Motor neuron (in vitro differentiated cells): Measurements from ENCODE around the gene FOXG1. TPM values are rescaled to one million over a fixed set of nuclear protein-coding genes. Genes with fewer than 3 reads are reported as not detected.
A peak's percentile ranks its signal among the peaks of the same experiment; 100 is the strongest.

Experiments
- ATAC-seq, 8 experiments: fragments of 200-7000 bp; cut with Tn5 transposase; replicated peaks in 6 of 8; 2 replicates each; pipeline ENCODE4 v1.8.0; 2021; ENCODE audit warnings: mild to moderate bottlenecking in 8 of 8, moderate library complexity in 8 of 8
- H3K27ac ChIP-seq, 2 donors: fragments of 250-450 bp; sonication (Bioruptor Pico); 2 replicates each; pipeline ENCODE4 v1.9.0; 2021; ENCODE audit warnings: antibody characterized with exemption in 2 of 2, mild to moderate bottlenecking in 2 of 2, moderate library complexity in 1 of 2
- H3K4me1 ChIP-seq, 2 donors: fragments of 250-450 bp; sonication (Bioruptor Pico); replicated peaks in 1 of 2; 2 replicates each; pipeline ENCODE4 v1.6.1; 2021; ENCODE audit warnings: antibody characterized with exemption in 2 of 2, mild to moderate bottlenecking in 2 of 2, moderate library complexity in 1 of 2
- H3K4me3 ChIP-seq, 5 donors: fragments of 250-450 bp; sonication (Bioruptor Pico); 2 replicates each; pipeline ENCODE4 v1.9.0; 2021; ENCODE audit warnings: antibody characterized with exemption in 5 of 5, mild to moderate bottlenecking in 5 of 5, moderate library complexity in 4 of 5
- WGBS, 10 experiments: fragments of 450-650 bp; shearing (Covaris generic); methylation state at CpG; one replicate each; pipeline ENCODE4 v1.0.0; 2022; 5-methylcytosine and 5-hydroxymethylcytosine counted together
- in situ Hi-C, 9 experiments: fragments of 400-800 bp; cut with MboI; loops; one replicate each; pipeline ENCODE4 v1.15.0; 2021; ENCODE audit warnings: low sequenced_read_pairs in 9 of 9, low pct_unique_long_range_greater_than_20kb in 2 of 9; ENCODE audit not compliant: unreplicated experiment in 9 of 9
- total RNA-seq, 8 experiments: library from RNA; unstranded; fragments of 300-600 nt; gene quantifications; 2 replicates each; pipeline versions ENCODE4 v1.2.3 to v1.2.4, GENCODE V29; 2022

The FOXG1 gene
- total RNA-seq, 8 experiments from 2014 or later: 0.08 to 0.62 (median 0.12) TPM; not detected in 2

- 0 to 25% (median 9%) methylated on average over 2 to 16 of the region's 16 CpGs for WGBS, 10 experiments
- Histone ChIP-seq H3K27ac (no peak overlapping the region), H3K4me3 (peak overlapping the region in 4 of 5 donors; percentile 31 to 40 (median 36)), H3K4me1 (peaks cover 5% of the 10 kb centered on the region in 2 donors)
- in situ Hi-C loops: loop anchor here in 3 of 9 experiments (10.0 to 25.0 kb wide), 4 partner anchors 178 to 753 kb away; no protein-coding TSS in a partner anchor
- ATAC-seq: no peak
These were observed 17.8 kb downstream of the FOXG1 start for GRCh38 chr14:28784096-28785048.

DNA sequence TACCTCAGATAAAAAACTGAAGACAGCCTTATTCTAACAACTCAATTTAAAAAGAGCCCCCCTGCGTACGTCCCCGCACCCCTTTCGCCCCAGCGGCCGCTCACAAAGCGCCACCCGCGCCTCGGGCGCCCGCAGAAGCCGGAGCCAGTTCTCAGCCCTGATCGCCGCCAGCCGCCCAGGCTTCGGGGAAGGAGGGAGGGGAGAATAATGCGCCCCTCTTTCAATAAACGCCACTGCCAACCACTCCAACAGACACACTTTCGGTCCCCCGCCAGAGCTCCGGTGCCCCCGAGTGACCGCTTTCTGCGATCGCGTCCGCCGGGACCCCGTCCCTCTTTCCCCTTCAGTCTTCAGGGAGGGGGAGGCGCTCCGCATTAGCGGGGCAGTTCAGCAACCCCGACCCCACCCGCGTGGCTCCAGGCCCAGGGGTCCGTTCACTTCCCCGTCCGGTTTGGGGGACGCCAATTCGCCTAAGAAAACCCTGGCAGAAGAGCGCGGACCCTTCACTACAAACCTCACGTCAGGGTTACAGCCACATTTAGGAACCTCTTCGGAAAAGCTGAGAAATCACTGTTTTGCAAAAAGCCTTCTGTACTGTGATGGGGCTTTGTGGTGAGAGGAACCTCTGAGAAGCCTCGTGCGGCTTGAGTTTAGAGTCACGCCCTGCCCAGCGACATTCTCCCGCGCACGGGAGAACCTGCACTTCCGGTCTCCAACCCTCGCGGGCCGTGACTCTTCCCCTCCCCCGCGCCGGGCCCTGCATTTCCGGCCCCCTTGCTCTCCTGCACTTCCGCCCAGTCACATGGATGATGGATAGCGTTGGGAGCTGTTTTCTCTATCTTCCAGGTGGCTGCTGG is 18.7 kb downstream of the FOXG1 start:
- Histone ChIP-seq H3K4me1 (peaks cover 5% of the 10 kb centered on the region in 2 donors), H3K27ac (no peak overlapping the region), H3K4me3 (peak overlapping the region; percentile 15 to 40 (median 35))
- peak in 7 of 8 experiments; percentile 43 to 98 (median 81) for ATAC-seq
- WGBS, 10 experiments: 0 to 17% (median 6%) methylated on average over 5 to 16 of the region's 62 CpGs; no CpG with 5 or more reads in 6 of the 10 experiments
- in situ Hi-C loops: loop anchor here in 3 of 9 experiments (10.0 to 25.0 kb wide), 4 partner anchors 177 to 752 kb away; no protein-coding TSS in a partner anchor

GRCh38 chr14:28807518-28807917 is 40.9 kb downstream of the FOXG1 start:
- no peak overlapping the region for H3K4me3 ChIP-seq
- no peak for ATAC-seq
- WGBS, 10 experiments: 0 to 100% (median 81%) methylated on average over 1 of the region's 1 CpG; no CpG with 5 or more reads in 2 of the 10 experiments
- in situ Hi-C loops: no loop called here
- H3K27ac ChIP-seq: no peak overlapping the region
- no peaks in the 10 kb centered on the region for H3K4me1 ChIP-seq

- Histone ChIP-seq H3K4me1 (no peaks in the 10 kb centered on the region), H3K27ac (no peak overlapping the region), H3K4me3 (no peak overlapping the region)
- in situ Hi-C loops: no loop called here
- ATAC-seq: no peak
- 0 to 100% (median 80%) methylated on average over 1 to 3 of the region's 3 CpGs for WGBS, 10 experiments
These were observed 47.2 kb downstream of the FOXG1 start for GRCh38 chr14:28813810-28814209.
